SK-N-MC (cell line): ENCODE data around the gene FAM20C.

Source experiments
- EZH2 ChIP-seq: fragments of 200-600 bp; sonication (generic); IDR thresholded peaks from one replicate; pipeline ENCODE4 v1.6.1; 2017; ENCODE audit warnings: antibody characterized with exemption
- POLR2AphosphoS5 ChIP-seq: IDR thresholded peaks from 2 replicates; pipeline ENCODE4 v1.6.1; 2012; ENCODE audit warnings: mild to moderate bottlenecking, low read depth, low read length, borderline replicate concordance

GRCh38 chr7:296373-296945 is 104.1 kb downstream of the FAM20C start:
- TF ChIP-seq EZH2 (no peak), POLR2AphosphoS5 (no peak)
